GM12864 (cell line): Measurements from ENCODE around the gene MPC2.
"Not testable (repeated sequence)": the region's sequence is repeated elsewhere in the genome, so short reads cannot be mapped to it uniquely, and the experiment has no call there.

ENCODE experiments used
- DNase-seq: peaks from one replicate; pipeline ENCODE4 v3.0.0-alpha.2; 2011; ENCODE audit warnings: low read depth
- H3K4me3 ChIP-seq: 2 replicates; pipeline ENCODE4 v1.5.1; 2011; ENCODE audit warnings: mild to moderate bottlenecking, low read depth, low read length, control low read depth
- TF ChIP-seq, protein P1 (sequence below): IDR thresholded peaks from 2 replicates; pipeline ENCODE4 v1.5.1; 2011; ENCODE audit warnings: low read depth, mild to moderate bottlenecking, moderate library complexity, low read length, control low read depth, inconsistent platforms; ENCODE audit errors: missing control alignments

The MPC2 gene

DNA sequence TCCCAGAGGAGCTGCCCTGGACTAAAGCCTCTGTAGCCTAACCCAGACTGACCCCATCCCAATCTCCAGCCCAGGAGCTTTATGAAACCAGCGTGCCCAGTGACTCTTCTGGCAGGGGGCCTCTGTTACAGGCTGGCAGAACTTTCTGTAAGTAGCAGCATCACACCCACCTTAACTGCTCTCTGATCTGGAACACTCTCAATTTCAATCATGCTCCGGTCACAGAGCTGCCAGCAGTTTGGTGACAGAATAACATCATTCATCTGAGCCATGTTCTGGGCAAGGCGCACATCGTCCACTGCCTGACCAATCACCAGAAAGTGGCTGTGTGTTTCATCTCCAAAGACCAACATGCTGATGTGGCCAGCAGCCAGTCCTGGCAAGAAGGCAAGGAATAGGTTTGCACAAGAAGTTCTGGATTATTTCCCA, 37.6 kb downstream of the MPC2 start:
- TF ChIP-seq, protein P1, sequence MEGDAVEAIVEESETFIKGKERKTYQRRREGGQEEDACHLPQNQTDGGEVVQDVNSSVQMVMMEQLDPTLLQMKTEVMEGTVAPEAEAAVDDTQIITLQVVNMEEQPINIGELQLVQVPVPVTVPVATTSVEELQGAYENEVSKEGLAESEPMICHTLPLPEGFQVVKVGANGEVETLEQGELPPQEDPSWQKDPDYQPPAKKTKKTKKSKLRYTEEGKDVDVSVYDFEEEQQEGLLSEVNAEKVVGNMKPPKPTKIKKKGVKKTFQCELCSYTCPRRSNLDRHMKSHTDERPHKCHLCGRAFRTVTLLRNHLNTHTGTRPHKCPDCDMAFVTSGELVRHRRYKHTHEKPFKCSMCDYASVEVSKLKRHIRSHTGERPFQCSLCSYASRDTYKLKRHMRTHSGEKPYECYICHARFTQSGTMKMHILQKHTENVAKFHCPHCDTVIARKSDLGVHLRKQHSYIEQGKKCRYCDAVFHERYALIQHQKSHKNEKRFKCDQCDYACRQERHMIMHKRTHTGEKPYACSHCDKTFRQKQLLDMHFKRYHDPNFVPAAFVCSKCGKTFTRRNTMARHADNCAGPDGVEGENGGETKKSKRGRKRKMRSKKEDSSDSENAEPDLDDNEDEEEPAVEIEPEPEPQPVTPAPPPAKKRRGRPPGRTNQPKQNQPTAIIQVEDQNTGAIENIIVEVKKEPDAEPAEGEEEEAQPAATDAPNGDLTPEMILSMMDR = no peak
- DNase-seq = no peak
- no peak overlapping the region for H3K4me3 ChIP-seq

DNA sequence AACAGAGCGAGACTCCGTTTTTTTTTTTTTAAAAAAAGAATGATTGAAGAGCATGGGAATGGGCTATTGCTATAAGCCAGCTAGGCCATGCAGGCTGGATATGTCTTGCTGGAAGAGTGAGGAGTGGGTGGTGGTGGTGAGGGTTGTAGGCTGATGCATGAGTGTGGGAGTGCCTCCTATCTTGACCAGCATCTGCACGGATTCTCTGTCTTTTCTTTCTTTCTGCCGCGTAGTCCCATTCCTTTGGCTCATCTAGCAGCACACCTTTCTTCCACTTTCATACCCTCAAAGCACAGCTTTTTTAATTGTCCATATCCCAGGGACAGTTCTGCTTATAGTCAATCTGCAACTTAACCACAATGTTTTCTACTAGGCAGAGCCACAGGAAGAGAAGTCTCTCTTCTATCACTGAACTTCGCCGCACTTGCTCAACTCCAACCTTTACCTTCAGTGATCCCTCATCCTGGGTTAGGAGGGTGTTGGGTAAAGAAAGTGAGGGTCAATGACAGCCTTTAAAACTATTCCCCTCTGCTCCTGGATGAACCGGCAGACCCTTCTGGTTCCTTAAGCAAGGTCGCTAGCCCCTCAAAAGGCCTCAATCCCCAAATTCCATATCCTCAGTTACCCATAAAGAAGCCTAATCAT, 38.2 kb downstream of the MPC2 start:
- TF ChIP-seq, protein P1 = no peak
- DNase-seq = no peak
- no peak overlapping the region for H3K4me3 ChIP-seq

DNA sequence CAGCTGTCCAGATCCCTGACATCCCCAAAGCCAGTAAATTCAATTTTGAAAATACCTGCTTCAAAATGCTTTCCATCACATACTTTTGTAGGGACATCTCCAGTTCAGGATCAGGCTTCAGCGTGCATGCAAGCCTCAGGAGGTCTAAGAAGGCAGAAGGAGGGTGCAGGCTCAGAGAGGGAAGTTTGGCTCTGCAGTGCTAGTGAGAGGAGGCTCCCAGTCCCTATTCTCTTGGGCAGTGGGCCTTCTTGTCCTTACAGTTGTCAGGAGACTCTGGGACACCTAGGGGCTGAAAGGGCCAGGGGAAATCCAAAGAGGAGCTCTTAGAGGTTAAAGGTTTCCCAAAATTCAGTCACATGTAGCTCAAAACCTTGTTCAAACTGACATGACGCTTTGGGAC, 43.1 kb downstream of the MPC2 start:
- DNase-seq = no peak
- TF ChIP-seq, protein P1 = no peak
- no peak overlapping the region for H3K4me3 ChIP-seq

DNA sequence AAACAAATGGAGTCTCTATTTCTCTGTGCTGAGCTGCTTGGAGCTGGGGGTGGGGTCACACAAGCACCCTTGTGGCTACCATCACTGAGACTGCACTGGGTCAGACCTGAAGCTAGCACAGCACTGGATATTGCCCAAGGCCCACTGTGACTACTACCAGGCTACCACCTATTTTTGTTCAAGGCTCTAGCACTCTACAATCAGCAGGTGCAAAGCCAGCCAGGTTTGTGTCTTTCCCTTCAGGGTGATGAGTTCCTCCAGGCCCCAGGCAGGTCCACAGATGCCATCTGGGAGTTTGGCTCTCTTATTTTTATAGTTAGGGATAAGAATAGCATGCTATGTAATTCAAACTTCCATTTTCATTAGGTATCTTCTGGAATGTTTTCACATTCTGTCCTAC, 46.5 kb downstream of the MPC2 start:
- H3K4me3 ChIP-seq = no peak overlapping the region
- no peak for DNase-seq
- TF ChIP-seq, protein P1 = no peak

DNA sequence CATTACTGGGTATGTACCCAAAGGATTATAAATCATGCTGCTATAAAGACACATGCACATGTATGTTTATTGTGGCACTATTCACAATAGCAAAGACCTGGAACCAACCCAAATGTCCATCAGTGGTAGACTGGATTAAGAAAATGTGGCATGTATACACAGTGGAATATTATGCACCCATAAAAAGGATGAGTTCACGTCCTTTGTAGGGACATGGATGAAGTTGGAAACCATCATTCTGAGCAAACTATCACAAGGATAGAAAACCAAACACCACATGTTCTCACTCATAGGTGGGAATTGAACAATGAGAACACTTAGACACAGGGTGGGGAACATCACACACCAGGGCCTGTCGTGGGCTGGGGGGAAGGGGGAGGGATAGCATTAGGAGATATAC, 49.7 kb downstream of the MPC2 start:
- DNase-seq, H3K4me3 ChIP-seq: not testable (repeated sequence)

DNA sequence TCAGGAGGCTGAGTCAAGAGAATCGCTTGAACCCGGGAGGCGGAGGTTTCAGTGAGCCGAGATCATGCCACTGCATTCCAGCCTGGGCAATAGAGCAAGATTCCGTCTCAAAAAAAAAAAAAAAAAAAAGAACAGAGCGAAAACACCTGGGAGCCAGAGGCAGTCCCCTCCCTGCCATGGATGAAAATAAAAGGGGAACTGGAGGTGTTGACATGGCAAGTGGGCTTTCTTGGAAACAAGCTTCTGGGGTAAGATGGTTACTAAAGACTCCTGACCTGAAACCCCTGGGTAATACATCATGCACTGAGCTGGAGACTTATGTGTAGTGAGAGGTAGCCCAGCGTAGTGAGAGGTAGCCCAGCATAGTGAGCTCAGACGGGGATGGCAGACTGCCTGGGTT, 54.5 kb downstream of the MPC2 start:
- DNase-seq = no peak
- TF ChIP-seq, protein P1 = no peak
- no peak overlapping the region for H3K4me3 ChIP-seq

DNA sequence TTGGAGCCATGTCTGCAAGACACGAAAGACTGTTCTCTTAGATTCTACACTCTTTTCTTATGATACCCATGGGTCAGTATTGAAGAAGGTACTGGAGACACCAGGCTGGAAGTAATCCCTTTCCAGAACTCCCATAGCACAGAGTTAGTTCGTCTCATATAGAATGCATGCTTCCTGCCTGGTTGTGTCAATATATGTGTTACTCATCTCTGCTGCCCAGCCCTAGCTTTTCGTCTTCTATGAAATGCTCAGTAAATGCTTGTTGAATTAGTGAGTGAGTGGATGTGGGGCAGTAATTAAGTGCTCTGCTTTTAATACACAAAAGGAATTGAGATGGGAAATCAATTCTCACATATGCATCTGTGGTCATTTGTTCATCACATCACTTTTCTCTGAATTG, 55.1 kb downstream of the MPC2 start:
- no peak overlapping the region for H3K4me3 ChIP-seq
- no peak for DNase-seq
- TF ChIP-seq, protein P1 = no peak
